Measurements from ENCODE around the gene AIF1. TPM values are rescaled to one million over a fixed set of nuclear protein-coding genes. Genes with fewer than 3 reads are reported as not detected.

AIF1 gene
- total RNA-seq, 1 donor from 2014 or later = 19.8 TPM

GRCh38 chr6:31619805-31620585 lies 5.0 kb downstream of the AIF1 start:
- Histone ChIP-seq H3K4me1 (ENCODE audit: control insufficient read depth in 3 of 3, insufficient read depth in 3 of 3, low read length in 3 of 3) (peaks cover 13 to 16% (median 14%) of the 10 kb centered on the region in 3 donors), H3K36me3 (ENCODE audit: control insufficient read depth in 3 of 3, insufficient read depth in 3 of 3, low read length in 3 of 3) (peaks cover 17 to 26% (median 17%) of the 10 kb centered on the region in 3 donors), H3K9me3 (ENCODE audit: control insufficient read depth in 3 of 3, low read length in 3 of 3) (no peaks in the 10 kb centered on the region), H3K4me3 (ENCODE audit: low read length in 3 of 3) (peak overlapping the region; percentile 82 to 86 (median 85)), H3K27me3 (ENCODE audit: control insufficient read depth in 3 of 3, insufficient read depth in 3 of 3, low read length in 3 of 3) (no peaks in the 10 kb centered on the region), H3K27ac (ENCODE audit: low read depth, low read length) (peak overlapping the region; percentile 94), H3K9ac (ENCODE audit: low read depth in 1 of 3, low read length in 3 of 3) (peak overlapping the region; percentile 89 to 90 (median 89))

GRCh38 chr6:31620586-31621319 lies 5.7 kb downstream of the AIF1 start, which contains the start of gene PRRC2A:
Gene PRRC2A, plus strand, starts transcription at chr6:31620715. Its CDS starts 2,075 bp downstream, at chr6:31622790.
- Histone ChIP-seq H3K4me1 (ENCODE audit: control insufficient read depth in 3 of 3, insufficient read depth in 3 of 3, low read length in 3 of 3) (peaks cover 13 to 16% (median 14%) of the 10 kb centered on the region in 3 donors), H3K9ac (ENCODE audit: low read depth in 1 of 3, low read length in 3 of 3) (peak within 1 kb of the TSS; percentile 95 to 97 (median 96)), H3K27ac (ENCODE audit: low read depth, low read length) (peak within 1 kb of the TSS; percentile 94), H3K27me3 (ENCODE audit: control insufficient read depth in 3 of 3, insufficient read depth in 3 of 3, low read length in 3 of 3) (no peaks in the 10 kb centered on the region), H3K36me3 (ENCODE audit: control insufficient read depth in 3 of 3, insufficient read depth in 3 of 3, low read length in 3 of 3) (peaks cover 24 to 33% (median 24%) of the 10 kb centered on the region in 3 donors), H3K4me3 (ENCODE audit: low read length in 3 of 3) (peak within 1 kb of the TSS; percentile 82 to 94 (median 86)), H3K9me3 (ENCODE audit: control insufficient read depth in 3 of 3, low read length in 3 of 3) (no peaks in the 10 kb centered on the region)

- Histone ChIP-seq H3K4me3 (ENCODE audit: low read length in 3 of 3) (peak overlapping the region; percentile 70 to 94 (median 79)), H3K36me3 (ENCODE audit: control insufficient read depth in 3 of 3, insufficient read depth in 3 of 3, low read length in 3 of 3) (peaks cover 31 to 40% (median 31%) of the 10 kb centered on the region in 3 donors), H3K9ac (ENCODE audit: low read depth in 1 of 3, low read length in 3 of 3) (peak overlapping the region; percentile 95 to 97 (median 96)), H3K4me1 (ENCODE audit: control insufficient read depth in 3 of 3, insufficient read depth in 3 of 3, low read length in 3 of 3) (peaks cover 13 to 16% (median 14%) of the 10 kb centered on the region in 3 donors), H3K27me3 (ENCODE audit: control insufficient read depth in 3 of 3, insufficient read depth in 3 of 3, low read length in 3 of 3) (no peaks in the 10 kb centered on the region), H3K9me3 (ENCODE audit: control insufficient read depth in 3 of 3, low read length in 3 of 3) (no peaks in the 10 kb centered on the region), H3K27ac (ENCODE audit: low read depth, low read length) (peak overlapping the region; percentile 94)
These were observed 6.4 kb downstream of the AIF1 start for GRCh38 chr6:31621320-31621939.

- Histone ChIP-seq H3K27ac (ENCODE audit: low read depth, low read length) (peak overlapping the region; percentile 94), H3K4me1 (ENCODE audit: control insufficient read depth in 3 of 3, insufficient read depth in 3 of 3, low read length in 3 of 3) (peaks cover 13 to 16% (median 14%) of the 10 kb centered on the region in 3 donors), H3K4me3 (ENCODE audit: low read length in 3 of 3) (peak overlapping the region; percentile 38 to 79 (median 44)), H3K9me3 (ENCODE audit: control insufficient read depth in 3 of 3, low read length in 3 of 3) (no peaks in the 10 kb centered on the region), H3K27me3 (ENCODE audit: control insufficient read depth in 3 of 3, insufficient read depth in 3 of 3, low read length in 3 of 3) (no peaks in the 10 kb centered on the region), H3K9ac (ENCODE audit: low read depth in 1 of 3, low read length in 3 of 3) (peak overlapping the region; percentile 95 to 97 (median 96)), H3K36me3 (ENCODE audit: control insufficient read depth in 3 of 3, insufficient read depth in 3 of 3, low read length in 3 of 3) (peaks cover 36 to 46% (median 37%) of the 10 kb centered on the region in 3 donors)
These were observed 7.0 kb downstream of the AIF1 start for GRCh38 chr6:31621991-31622390.

- Histone ChIP-seq H3K36me3 (ENCODE audit: control insufficient read depth in 3 of 3, insufficient read depth in 3 of 3, low read length in 3 of 3) (peaks cover 43 to 52% (median 44%) of the 10 kb centered on the region in 3 donors), H3K27ac (ENCODE audit: low read depth, low read length) (no peak overlapping the region), H3K4me1 (ENCODE audit: control insufficient read depth in 3 of 3, insufficient read depth in 3 of 3, low read length in 3 of 3) (peaks cover 13 to 16% (median 14%) of the 10 kb centered on the region in 3 donors), H3K9me3 (ENCODE audit: control insufficient read depth in 3 of 3, low read length in 3 of 3) (no peaks in the 10 kb centered on the region), H3K9ac (ENCODE audit: low read depth in 1 of 3, low read length in 3 of 3) (peak overlapping the region in 2 of 3 donors; percentile 33 to 96), H3K27me3 (ENCODE audit: control insufficient read depth in 3 of 3, insufficient read depth in 3 of 3, low read length in 3 of 3) (no peaks in the 10 kb centered on the region), H3K4me3 (ENCODE audit: low read length in 3 of 3) (no peak overlapping the region)
These were observed 7.7 kb downstream of the AIF1 start for GRCh38 chr6:31622684-31623091.

- H3K36me3 ChIP-seq (ENCODE audit: control insufficient read depth in 3 of 3, insufficient read depth in 3 of 3, low read length in 3 of 3) = peaks cover 55 to 64% (median 58%) of the 10 kb centered on the region in 3 donors
- H3K4me1 ChIP-seq (ENCODE audit: control insufficient read depth in 3 of 3, insufficient read depth in 3 of 3, low read length in 3 of 3) = peaks cover 13 to 16% (median 14%) of the 10 kb centered on the region in 3 donors
- H3K9ac ChIP-seq (ENCODE audit: low read depth in 1 of 3, low read length in 3 of 3) = peak overlapping the region in 1 of 3 donors; percentile 10
- no peak overlapping the region for H3K4me3 ChIP-seq (ENCODE audit: low read length in 3 of 3)
- H3K9me3 ChIP-seq (ENCODE audit: control insufficient read depth in 3 of 3, low read length in 3 of 3) = no peaks in the 10 kb centered on the region
- no peak overlapping the region for H3K27ac ChIP-seq (ENCODE audit: low read depth, low read length)
- H3K27me3 ChIP-seq (ENCODE audit: control insufficient read depth in 3 of 3, insufficient read depth in 3 of 3, low read length in 3 of 3) = no peaks in the 10 kb centered on the region
These were observed 9.0 kb downstream of the AIF1 start for GRCh38 chr6:31624070-31624469.

- no peaks in the 10 kb centered on the region for H3K9me3 ChIP-seq (ENCODE audit: control insufficient read depth in 3 of 3, low read length in 3 of 3)
- no peaks in the 10 kb centered on the region for H3K27me3 ChIP-seq (ENCODE audit: control insufficient read depth in 3 of 3, insufficient read depth in 3 of 3, low read length in 3 of 3)
- no peak overlapping the region for H3K9ac ChIP-seq (ENCODE audit: low read depth in 1 of 3, low read length in 3 of 3)
- H3K36me3 ChIP-seq (ENCODE audit: control insufficient read depth in 3 of 3, insufficient read depth in 3 of 3, low read length in 3 of 3) = peaks cover 77 to 87% (median 83%) of the 10 kb centered on the region in 3 donors
- no peak overlapping the region for H3K4me3 ChIP-seq (ENCODE audit: low read length in 3 of 3)
- peaks cover 5 to 10% (median 8%) of the 10 kb centered on the region in 3 donors for H3K4me1 ChIP-seq (ENCODE audit: control insufficient read depth in 3 of 3, insufficient read depth in 3 of 3, low read length in 3 of 3)
- no peak overlapping the region for H3K27ac ChIP-seq (ENCODE audit: low read depth, low read length)
These were observed 11.9 kb downstream of the AIF1 start for GRCh38 chr6:31626952-31627351.

GRCh38 chr6:31627690-31628287 lies 12.8 kb downstream of the AIF1 start:
- no peak overlapping the region for H3K4me3 ChIP-seq (ENCODE audit: low read length in 3 of 3)
- no peaks in the 10 kb centered on the region for H3K9me3 ChIP-seq (ENCODE audit: control insufficient read depth in 3 of 3, low read length in 3 of 3)
- H3K27ac ChIP-seq (ENCODE audit: low read depth, low read length) = no peak overlapping the region
- H3K27me3 ChIP-seq (ENCODE audit: control insufficient read depth in 3 of 3, insufficient read depth in 3 of 3, low read length in 3 of 3) = no peaks in the 10 kb centered on the region
- no peak overlapping the region for H3K9ac ChIP-seq (ENCODE audit: low read depth in 1 of 3, low read length in 3 of 3)
- peaks cover 0 to 3% (median 0%) of the 10 kb centered on the region in 3 donors for H3K4me1 ChIP-seq (ENCODE audit: control insufficient read depth in 3 of 3, insufficient read depth in 3 of 3, low read length in 3 of 3)
- H3K36me3 ChIP-seq (ENCODE audit: control insufficient read depth in 3 of 3, insufficient read depth in 3 of 3, low read length in 3 of 3) = peaks cover 82 to 89% (median 87%) of the 10 kb centered on the region in 3 donors

GRCh38 chr6:31629014-31629413 lies 14.0 kb downstream of the AIF1 start:
- no peak overlapping the region for H3K9ac ChIP-seq (ENCODE audit: low read depth in 1 of 3, low read length in 3 of 3)
- H3K4me3 ChIP-seq (ENCODE audit: low read length in 3 of 3) = no peak overlapping the region
- no peaks in the 10 kb centered on the region for H3K9me3 ChIP-seq (ENCODE audit: control insufficient read depth in 3 of 3, low read length in 3 of 3)
- H3K4me1 ChIP-seq (ENCODE audit: control insufficient read depth in 3 of 3, insufficient read depth in 3 of 3, low read length in 3 of 3) = no peaks in the 10 kb centered on the region
- no peak overlapping the region for H3K27ac ChIP-seq (ENCODE audit: low read depth, low read length)
- peaks cover 82 to 92% (median 89%) of the 10 kb centered on the region in 3 donors for H3K36me3 ChIP-seq (ENCODE audit: control insufficient read depth in 3 of 3, insufficient read depth in 3 of 3, low read length in 3 of 3)
- H3K27me3 ChIP-seq (ENCODE audit: control insufficient read depth in 3 of 3, insufficient read depth in 3 of 3, low read length in 3 of 3) = no peaks in the 10 kb centered on the region
